ENCODE measurements around the gene PRKAG2. TPM values are rescaled to one million over a fixed set of nuclear protein-coding genes. Genes with fewer than 3 reads are reported as not detected.

PRKAG2 gene
- total and polyA plus RNA-seq, 2 of the 8 experiments (the other 6 are each of a cell fraction or from before 2014, with no cell fraction given), result 7.5 to 18.1 TPM

DNA sequence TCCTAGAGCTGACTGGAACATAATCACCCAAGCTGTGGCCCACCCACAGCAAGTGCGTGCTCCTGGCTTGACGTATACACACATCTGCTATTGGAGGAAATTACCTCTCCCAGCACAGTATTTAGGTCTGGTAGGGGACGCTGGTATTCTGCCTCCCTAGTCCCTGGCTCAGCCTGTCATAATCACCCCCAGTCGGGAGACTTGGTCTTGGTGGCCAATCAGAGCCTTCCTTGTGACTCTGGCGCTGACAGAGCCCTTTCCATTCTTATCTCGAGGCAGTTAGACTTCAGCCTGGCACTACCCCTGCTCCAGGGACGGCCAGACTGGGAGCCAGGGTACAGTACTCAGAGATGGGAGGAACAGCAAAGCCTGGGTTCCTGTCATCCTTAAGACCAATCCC is 14.3 kb upstream of the PRKAG2 start (continued):
- TF ChIP-seq POU5F1 (IDR thresholded peaks at IDR 0.05; ENCODE audit: low read depth, low read length), result no peak

Measured in H1 (cell line).